Measurements from ENCODE around the gene RGS7. TPM values are rescaled to one million over a fixed set of nuclear protein-coding genes. Genes with fewer than 3 reads are reported as not detected.

The RGS7 gene
- total RNA-seq, 1 donor from 2014 or later = 0.18 TPM

DNA sequence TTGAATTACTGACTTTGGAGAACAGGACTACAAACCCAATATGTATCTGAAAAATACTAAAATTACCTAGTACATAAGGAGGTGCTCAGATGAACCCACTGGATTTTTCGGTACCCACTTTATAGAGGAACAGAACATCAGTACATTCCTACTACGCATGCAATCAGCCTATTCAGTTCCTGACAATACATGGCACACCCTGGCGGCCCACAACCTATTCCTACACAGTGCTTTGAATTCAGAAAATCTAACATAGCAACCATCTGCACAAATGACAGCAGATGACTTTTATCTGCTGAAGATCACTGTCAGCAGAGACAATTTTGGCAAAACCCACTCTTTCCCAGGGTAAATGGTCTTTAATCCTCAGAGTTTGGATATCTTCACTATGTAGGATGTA lies 487.9 kb downstream of the RGS7 start:
- no peak overlapping the region for H3K27ac ChIP-seq (ENCODE audit: low read depth, low read length)
- Mint-ChIP-seq H3K27me3 (ENCODE audit: low read depth, unreplicated experiment) (no peaks in the 10 kb centered on the region), H3K9me3 (ENCODE audit: unreplicated experiment) (no peaks in the 10 kb centered on the region), H3K36me3 (ENCODE audit: low read depth, unreplicated experiment) (no peaks in the 10 kb centered on the region), H3K27ac (ENCODE audit: unreplicated experiment) (no peak overlapping the region), H3K4me1 (ENCODE audit: low read depth, unreplicated experiment) (no peaks in the 10 kb centered on the region), H3K4me3 (ENCODE audit: unreplicated experiment) (no peak overlapping the region)
- FAIRE-seq = no peak
- H3K4me3 ChIP-seq (ENCODE audit: insufficient read depth, low read depth, low read length) = no peak overlapping the region
- no peaks in the 10 kb centered on the region for H3K36me3 ChIP-seq (ENCODE audit: insufficient read depth, low read length)
- no peak overlapping the region for H2AFZ ChIP-seq (ENCODE audit: low read depth, low read length)
- no peaks in the 10 kb centered on the region for H3K27me3 ChIP-seq (ENCODE audit: insufficient read depth, low read length)
- H3K79me2 ChIP-seq (ENCODE audit: insufficient read depth, low read length) = no peaks in the 10 kb centered on the region
- no peaks in the 10 kb centered on the region for H4K20me1 ChIP-seq (ENCODE audit: insufficient read depth, low read length)
- no peak for TF ChIP-seq EZH2 (IDR thresholded peaks at IDR 0.05; ENCODE audit: insufficient read depth, low read length)
- TF ChIP-seq, protein P1, sequence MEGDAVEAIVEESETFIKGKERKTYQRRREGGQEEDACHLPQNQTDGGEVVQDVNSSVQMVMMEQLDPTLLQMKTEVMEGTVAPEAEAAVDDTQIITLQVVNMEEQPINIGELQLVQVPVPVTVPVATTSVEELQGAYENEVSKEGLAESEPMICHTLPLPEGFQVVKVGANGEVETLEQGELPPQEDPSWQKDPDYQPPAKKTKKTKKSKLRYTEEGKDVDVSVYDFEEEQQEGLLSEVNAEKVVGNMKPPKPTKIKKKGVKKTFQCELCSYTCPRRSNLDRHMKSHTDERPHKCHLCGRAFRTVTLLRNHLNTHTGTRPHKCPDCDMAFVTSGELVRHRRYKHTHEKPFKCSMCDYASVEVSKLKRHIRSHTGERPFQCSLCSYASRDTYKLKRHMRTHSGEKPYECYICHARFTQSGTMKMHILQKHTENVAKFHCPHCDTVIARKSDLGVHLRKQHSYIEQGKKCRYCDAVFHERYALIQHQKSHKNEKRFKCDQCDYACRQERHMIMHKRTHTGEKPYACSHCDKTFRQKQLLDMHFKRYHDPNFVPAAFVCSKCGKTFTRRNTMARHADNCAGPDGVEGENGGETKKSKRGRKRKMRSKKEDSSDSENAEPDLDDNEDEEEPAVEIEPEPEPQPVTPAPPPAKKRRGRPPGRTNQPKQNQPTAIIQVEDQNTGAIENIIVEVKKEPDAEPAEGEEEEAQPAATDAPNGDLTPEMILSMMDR (IDR thresholded peaks at IDR 0.05; ENCODE audit: insufficient read depth, low read depth, low read length) = no peak
- no peaks in the 10 kb centered on the region for H3K4me1 ChIP-seq (ENCODE audit: insufficient read depth, low read length)
- H3K4me2 ChIP-seq (ENCODE audit: low read length) = no peak overlapping the region
- DNase-seq (ENCODE audit: low read depth) = no peak
- no peak overlapping the region for H3K9ac ChIP-seq (ENCODE audit: low read length)
- no peaks in the 10 kb centered on the region for H3K9me3 ChIP-seq (ENCODE audit: insufficient read depth, low read depth, low read length)

DNA sequence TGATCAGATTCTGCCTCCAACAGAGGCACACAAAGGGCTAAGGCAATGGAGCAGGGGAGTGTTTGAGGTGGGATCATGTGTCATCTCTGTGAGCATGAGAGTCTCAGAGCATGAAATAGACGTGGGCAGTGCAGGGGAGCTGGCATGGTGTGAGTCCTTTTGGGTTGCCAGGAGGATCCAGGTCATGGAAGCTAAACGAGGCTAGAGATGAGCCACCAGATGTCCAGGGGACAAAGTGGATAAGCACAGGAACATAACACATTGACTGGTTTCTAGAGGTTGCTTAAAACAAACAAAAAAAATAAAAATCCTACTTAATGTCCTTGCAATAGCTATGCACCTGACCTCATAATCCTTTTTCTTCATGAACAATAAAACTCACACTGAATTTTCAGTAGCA lies 490.3 kb downstream of the RGS7 start:
- DNase-seq (ENCODE audit: low read depth) = no peak
- TF ChIP-seq, protein P1 (IDR thresholded peaks at IDR 0.05; ENCODE audit: insufficient read depth, low read depth, low read length) = no peak
- no peak for TF ChIP-seq EZH2 (IDR thresholded peaks at IDR 0.05; ENCODE audit: insufficient read depth, low read length)
- H3K36me3 ChIP-seq (ENCODE audit: insufficient read depth, low read length) = no peaks in the 10 kb centered on the region

DNA sequence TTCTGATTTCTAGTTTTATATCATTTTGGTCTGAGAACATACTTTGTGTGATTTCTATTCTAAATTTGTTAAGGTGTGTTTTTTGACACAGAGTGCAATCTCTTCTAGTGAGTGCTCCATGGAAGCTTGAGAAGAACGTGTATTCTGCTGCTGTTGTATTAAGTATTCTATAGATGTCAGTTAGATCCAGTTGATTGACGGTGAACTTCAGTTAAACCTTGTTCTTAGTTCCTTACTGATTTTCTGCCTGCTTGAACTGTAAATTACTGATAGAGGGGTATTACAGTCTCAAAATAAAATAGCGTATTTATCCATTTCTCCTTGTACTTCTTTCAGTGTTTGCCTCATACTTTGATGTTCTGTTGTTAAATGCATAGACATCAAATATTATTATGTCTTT lies 497.0 kb downstream of the RGS7 start:
- no peaks in the 10 kb centered on the region for H3K4me1 Mint-ChIP-seq (ENCODE audit: low read depth, unreplicated experiment)
- no peaks in the 10 kb centered on the region for H3K36me3 Mint-ChIP-seq (ENCODE audit: low read depth, unreplicated experiment)
- H3K36me3 ChIP-seq (ENCODE audit: insufficient read depth, low read length) = no peaks in the 10 kb centered on the region
- no peaks in the 10 kb centered on the region for H3K9me3 Mint-ChIP-seq (ENCODE audit: unreplicated experiment)
- no peak overlapping the region for H3K9ac ChIP-seq (ENCODE audit: low read length)
- no peak overlapping the region for H3K4me3 ChIP-seq (ENCODE audit: insufficient read depth, low read depth, low read length)
- TF ChIP-seq EZH2 (IDR thresholded peaks at IDR 0.05; ENCODE audit: insufficient read depth, low read length) = no peak
- TF ChIP-seq, protein P1 (IDR thresholded peaks at IDR 0.05; ENCODE audit: insufficient read depth, low read depth, low read length) = no peak
- H2AFZ ChIP-seq (ENCODE audit: low read depth, low read length) = no peak overlapping the region
- H3K27me3 ChIP-seq (ENCODE audit: insufficient read depth, low read length) = no peaks in the 10 kb centered on the region
- no peaks in the 10 kb centered on the region for H3K27me3 Mint-ChIP-seq (ENCODE audit: low read depth, unreplicated experiment)
- H3K27ac ChIP-seq (ENCODE audit: low read depth, low read length) = no peak overlapping the region
- H3K79me2 ChIP-seq (ENCODE audit: insufficient read depth, low read length) = no peaks in the 10 kb centered on the region
- no peak for FAIRE-seq
- H3K27ac Mint-ChIP-seq (ENCODE audit: unreplicated experiment) = no peak overlapping the region
- no peak overlapping the region for H3K4me3 Mint-ChIP-seq (ENCODE audit: unreplicated experiment)
- no peaks in the 10 kb centered on the region for H3K9me3 ChIP-seq (ENCODE audit: insufficient read depth, low read depth, low read length)
- H4K20me1 ChIP-seq (ENCODE audit: insufficient read depth, low read length) = no peaks in the 10 kb centered on the region
- H3K4me2 ChIP-seq (ENCODE audit: low read length) = no peak overlapping the region
- no peaks in the 10 kb centered on the region for H3K4me1 ChIP-seq (ENCODE audit: insufficient read depth, low read length)
- DNase-seq (ENCODE audit: low read depth) = no peak

More for the DNA sequence above, 490.3 kb downstream of the RGS7 start:
- H4K20me1 ChIP-seq (ENCODE audit: insufficient read depth, low read length) = no peaks in the 10 kb centered on the region
- H3K9me3 Mint-ChIP-seq (ENCODE audit: unreplicated experiment) = no peaks in the 10 kb centered on the region
- no peak for FAIRE-seq
- no peak overlapping the region for H3K27ac Mint-ChIP-seq (ENCODE audit: unreplicated experiment)
- H3K4me2 ChIP-seq (ENCODE audit: low read length) = no peak overlapping the region
- H3K27me3 Mint-ChIP-seq (ENCODE audit: low read depth, unreplicated experiment) = no peaks in the 10 kb centered on the region
- no peaks in the 10 kb centered on the region for H3K4me1 ChIP-seq (ENCODE audit: insufficient read depth, low read length)
- no peak overlapping the region for H2AFZ ChIP-seq (ENCODE audit: low read depth, low read length)
- no peak overlapping the region for H3K4me3 ChIP-seq (ENCODE audit: insufficient read depth, low read depth, low read length)
- H3K9ac ChIP-seq (ENCODE audit: low read length) = no peak overlapping the region
- H3K27ac ChIP-seq (ENCODE audit: low read depth, low read length) = no peak overlapping the region
- H3K36me3 Mint-ChIP-seq (ENCODE audit: low read depth, unreplicated experiment) = no peaks in the 10 kb centered on the region
- H3K9me3 ChIP-seq (ENCODE audit: insufficient read depth, low read depth, low read length) = no peaks in the 10 kb centered on the region
- no peaks in the 10 kb centered on the region for H3K79me2 ChIP-seq (ENCODE audit: insufficient read depth, low read length)
- no peaks in the 10 kb centered on the region for H3K27me3 ChIP-seq (ENCODE audit: insufficient read depth, low read length)
- H3K4me1 Mint-ChIP-seq (ENCODE audit: low read depth, unreplicated experiment) = no peaks in the 10 kb centered on the region
- H3K4me3 Mint-ChIP-seq (ENCODE audit: unreplicated experiment) = no peak overlapping the region

All from astrocyte (in vitro differentiated cells and primary cell).